ENCODE data around the gene SPRR2G.
"Not testable (repeated sequence)": the region's sequence is repeated elsewhere in the genome, so short reads cannot be mapped to it uniquely, and the experiment has no call there.

Gene SPRR2G

GRCh38 chr1:153150846-153151245 is at the start of gene SPRR2G:
Gene SPRR2G (minus strand): TSS chr1:153150890. CDS start chr1:153150110, 780 bp downstream.
- no peak for DNase-seq

GRCh38 chr1:153195216-153195615 is 44.5 kb upstream of the SPRR2G start:
- no peak for DNase-seq

DNA sequence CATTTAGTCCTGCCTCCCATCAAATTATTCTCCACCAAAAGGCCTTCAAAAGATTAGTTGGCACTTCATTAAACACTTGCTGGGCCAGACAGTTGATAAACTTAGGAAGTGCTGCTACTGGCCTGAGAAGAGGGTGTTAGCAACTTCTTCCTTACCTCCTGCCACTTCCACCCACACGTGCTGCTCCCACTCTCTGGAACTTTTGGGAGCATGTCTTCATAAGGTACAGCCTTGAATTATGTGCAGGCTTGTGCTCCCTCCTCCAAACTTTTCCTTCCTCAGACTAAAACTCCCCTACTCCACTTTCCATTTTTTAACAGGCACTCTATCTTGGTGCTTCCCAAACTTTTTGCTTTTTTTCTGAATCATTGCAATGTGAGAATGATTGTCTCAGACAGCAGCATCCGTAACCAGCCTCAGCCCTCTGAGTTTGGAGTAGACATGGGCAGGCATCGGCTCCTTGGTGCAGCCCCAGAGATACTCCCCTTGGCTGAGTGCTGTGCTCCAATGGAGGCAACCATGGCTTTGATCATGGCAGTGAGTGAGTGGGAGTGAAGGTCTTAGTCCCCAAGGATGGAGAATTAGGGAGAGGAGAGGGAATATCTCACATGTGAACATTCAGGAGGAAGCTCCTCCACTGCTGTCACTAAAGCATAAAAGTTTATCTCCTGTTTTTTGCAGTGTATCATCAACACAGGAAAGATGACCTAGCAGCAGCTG is 43.8 kb upstream of the SPRR2G start:
- DNase-seq: no peak

DNA sequence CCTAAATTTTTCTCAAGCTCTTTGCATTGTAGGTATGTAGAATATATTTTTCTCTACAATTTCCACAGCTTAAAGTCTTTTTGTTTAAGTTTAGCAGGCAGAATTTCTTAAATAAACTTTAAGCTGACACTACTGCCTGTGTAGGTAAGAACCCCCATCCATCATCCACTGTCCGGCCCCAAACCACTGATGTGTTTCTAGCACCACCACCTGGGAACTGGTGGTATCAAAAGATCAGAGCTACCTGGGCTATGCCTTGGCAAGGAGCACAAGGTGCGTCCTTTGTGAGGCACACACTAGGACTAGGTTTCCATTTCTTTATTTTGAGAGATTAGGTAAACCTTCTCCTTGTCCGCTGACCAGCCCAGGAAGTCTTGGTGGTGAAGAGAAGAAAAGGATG is 42.0 kb upstream of the SPRR2G start:
- DNase-seq: no peak

GRCh38 chr1:153190373-153190772 is 39.7 kb upstream of the SPRR2G start:
- DNase-seq: no peak

DNA sequence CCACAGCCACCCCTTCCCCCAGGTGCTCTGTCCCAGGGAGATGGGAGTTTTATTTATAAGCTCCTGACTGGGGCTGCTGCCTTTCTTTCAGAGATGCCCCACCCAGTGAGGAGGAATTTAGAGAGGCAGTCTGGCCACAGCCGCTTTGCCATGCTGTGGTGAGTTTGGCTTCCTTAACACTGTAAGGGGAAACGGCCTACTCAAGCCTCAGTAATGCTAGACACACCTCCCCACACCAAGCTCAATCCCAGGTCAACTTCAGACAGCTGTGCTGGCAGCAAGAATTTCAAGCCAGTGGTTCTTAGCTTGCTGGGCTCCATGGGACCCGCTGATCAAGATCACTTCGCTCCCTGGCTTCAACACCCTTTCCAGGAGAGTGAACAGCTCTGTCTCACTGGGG is 37.6 kb upstream of the SPRR2G start:
- DNase-seq: not testable (repeated sequence)

- no peak for DNase-seq
These were observed 29.9 kb upstream of the SPRR2G start for GRCh38 chr1:153180556-153180955.

- DNase-seq: no peak
These were observed 28.2 kb upstream of the SPRR2G start for GRCh38 chr1:153178922-153179321.

DNA sequence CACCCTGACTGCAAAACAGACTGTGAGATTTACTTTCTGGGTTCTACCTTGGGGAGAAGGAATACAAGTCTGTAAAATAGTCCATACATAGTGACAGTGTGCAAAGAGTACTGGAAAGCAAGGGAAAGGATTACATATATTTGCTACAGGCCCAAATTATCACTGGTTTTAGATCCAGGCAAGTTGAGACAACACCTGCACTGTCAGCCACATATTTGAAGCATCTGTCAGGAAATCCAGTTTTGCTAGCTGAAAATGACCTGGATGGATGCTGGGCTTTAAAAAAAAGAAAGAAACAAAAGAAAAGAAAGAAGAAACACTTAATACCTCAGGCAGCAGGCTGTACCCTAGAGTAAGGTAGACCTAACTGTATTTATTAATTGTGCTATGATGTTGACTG is 23.9 kb upstream of the SPRR2G start:
- no peak for DNase-seq

GRCh38 chr1:153168686-153169085 is 18.0 kb upstream of the SPRR2G start:
- no peak for DNase-seq

- no peak for DNase-seq
These were observed 4.9 kb upstream of the SPRR2G start for GRCh38 chr1:153155541-153155940.

- DNase-seq: no peak
These were observed 1.8 kb upstream of the SPRR2G start for GRCh38 chr1:153152481-153152880.

DNA sequence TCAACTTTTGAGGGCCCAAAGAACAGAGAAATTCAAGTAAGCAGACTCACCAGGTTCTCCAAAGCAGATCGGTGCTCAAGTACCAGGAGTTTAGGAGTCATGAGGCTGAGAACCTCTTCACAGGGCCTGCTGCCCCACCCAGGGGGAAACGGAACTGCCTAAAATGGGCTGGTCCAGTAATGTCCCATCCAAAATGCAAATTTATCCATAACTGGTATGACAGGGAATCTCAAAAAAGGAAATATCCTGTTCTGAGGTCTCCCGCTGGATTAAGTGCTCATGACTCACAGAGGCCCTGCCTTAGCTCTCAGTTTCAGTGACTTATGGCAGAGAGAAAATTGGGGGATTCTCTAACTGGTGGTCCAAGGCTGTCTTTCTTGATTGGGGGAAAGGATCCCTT is 9.3 kb downstream of the SPRR2G start:
- no peak for DNase-seq

GRCh38 chr1:153140484-153140883 is 10.2 kb downstream of the SPRR2G start:
- DNase-seq: no peak

DNA sequence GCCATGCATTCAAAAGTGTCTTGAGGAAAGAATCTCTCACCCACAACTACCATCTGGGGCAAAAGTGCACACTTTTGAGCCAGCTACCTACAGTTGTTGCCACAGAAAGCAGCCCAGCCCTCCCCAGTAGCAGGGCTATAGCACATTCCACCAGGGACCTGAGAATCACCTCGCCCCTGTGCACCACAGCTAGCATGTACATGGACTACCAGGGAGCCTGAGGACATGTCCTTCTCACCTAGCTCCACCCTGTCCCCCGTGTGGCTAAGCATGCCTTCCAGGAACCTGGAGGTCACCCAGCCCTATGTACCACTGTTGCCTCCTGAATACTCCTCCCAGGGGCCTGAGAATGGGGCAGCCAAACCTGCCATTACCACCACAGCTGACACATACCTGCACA is 16.9 kb downstream of the SPRR2G start:
- no peak for DNase-seq

- DNase-seq: no peak
These were observed 17.4 kb downstream of the SPRR2G start for GRCh38 chr1:153133267-153133666.

- DNase-seq: not testable (repeated sequence)
These were observed 22.0 kb downstream of the SPRR2G start for GRCh38 chr1:153128688-153129087.

DNA sequence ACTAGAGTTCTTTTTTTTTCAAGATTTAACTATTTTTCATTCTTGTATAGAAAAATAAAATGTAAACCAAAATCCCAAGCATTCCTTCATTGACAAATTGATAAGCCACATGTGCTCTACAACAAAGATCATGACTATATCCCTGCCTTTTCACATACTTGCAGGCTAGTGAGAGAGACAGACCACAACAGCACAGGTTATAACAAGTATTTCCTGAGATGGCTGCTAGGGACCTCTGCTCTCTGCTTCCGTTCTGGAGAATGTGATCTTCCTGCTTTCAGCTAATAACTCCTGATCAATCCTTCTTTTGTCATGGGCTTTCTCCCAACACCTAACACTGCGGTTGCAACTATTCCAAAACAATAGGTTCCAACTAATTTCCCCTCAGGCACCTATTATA is 23.4 kb downstream of the SPRR2G start:
- DNase-seq: no peak

DNA sequence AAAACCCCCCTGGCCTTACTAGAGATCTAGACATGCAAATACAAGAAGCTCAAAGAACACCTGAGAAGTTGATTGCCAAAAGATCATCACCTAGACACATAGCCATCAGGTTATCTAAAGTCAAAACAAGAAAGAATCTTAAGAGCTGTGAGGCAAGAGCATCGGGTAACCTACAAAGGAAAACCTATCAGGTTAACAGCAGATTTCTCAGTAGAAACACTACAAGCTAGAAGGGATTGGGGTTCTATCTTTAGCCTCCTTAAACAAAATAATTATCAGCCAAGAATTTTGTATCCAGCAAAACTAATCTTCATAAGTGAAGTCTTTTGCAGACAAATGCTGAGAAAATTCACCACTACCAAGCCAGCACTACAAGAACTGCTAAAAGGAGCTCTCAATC is 25.2 kb downstream of the SPRR2G start:
- no peak for DNase-seq

- not testable (repeated sequence) for DNase-seq
These were observed 26.9 kb downstream of the SPRR2G start for GRCh38 chr1:153123793-153124192.

DNA sequence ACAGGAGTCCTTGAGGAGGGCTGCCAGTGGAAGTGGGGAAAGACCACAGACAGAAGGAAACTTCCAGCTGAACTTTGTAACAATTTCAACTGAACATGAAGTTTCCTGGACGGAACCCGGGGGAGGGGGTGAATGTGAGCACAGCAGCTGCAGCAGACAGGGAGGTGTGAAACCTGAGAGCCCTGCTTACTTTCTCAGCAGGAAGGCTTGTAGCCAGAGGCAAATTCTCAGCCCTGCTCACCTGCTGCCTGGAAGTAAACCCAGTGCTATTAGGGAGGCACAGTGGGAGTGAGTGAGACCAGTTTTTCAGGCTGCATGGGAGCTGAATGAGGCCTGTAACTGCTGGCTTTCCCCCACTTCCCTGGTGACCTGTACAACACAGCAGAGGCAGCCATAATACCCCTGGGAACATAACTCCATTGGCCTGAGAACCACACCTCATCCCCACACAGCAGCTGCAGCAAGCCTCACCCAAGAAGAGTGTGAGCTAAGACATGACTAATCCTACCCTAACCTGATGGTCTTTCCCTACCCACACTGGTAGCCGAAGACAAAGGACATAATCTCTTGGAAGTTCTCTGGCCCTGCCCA is 27.8 kb downstream of the SPRR2G start:
- DNase-seq: no peak

GRCh38 chr1:153120945-153121344 is 29.7 kb downstream of the SPRR2G start:
- no peak for DNase-seq

DNA sequence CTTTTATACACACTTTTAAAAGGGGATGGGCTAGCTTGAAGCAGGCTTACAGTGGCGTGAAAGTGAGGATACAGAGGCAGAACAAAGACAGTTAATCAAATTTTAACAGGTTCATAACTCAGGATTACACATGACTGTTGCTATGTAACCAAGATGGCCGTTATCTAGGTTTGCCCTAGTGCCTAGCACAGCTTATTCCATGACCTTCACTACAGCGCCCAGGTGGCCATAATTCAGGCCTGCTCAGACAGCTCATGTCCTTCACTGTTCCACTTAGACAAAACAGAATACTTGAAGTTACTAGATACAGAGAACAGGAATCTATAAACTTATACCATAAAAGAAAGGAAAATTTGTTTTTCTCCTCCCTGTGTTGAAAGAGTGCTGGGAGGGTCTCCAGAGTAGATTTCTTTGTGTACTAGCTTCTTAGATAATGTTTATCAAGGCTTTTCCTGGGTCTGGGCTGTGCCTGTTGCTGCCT is 31.2 kb downstream of the SPRR2G start:
- no peak for DNase-seq

DNA sequence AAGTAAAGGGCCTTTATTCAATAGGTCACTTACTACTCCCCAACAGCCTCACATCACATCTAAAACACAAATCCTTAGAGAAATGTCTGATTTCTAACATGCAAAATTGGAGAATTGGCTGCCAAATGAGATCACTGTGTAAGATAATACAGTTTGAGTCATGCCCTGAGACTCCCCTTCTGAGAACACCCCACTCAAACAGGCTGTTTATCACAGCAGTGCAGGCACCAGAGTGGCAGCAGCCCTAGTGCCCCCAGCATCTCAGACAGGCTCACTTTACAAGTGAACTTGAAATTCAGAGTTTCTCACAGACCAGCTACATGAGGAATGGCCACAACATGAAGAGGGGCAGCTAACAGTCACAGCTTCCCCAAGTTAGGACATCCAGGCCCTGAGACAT is 35.4 kb downstream of the SPRR2G start:
- DNase-seq: not testable (repeated sequence)

DNA sequence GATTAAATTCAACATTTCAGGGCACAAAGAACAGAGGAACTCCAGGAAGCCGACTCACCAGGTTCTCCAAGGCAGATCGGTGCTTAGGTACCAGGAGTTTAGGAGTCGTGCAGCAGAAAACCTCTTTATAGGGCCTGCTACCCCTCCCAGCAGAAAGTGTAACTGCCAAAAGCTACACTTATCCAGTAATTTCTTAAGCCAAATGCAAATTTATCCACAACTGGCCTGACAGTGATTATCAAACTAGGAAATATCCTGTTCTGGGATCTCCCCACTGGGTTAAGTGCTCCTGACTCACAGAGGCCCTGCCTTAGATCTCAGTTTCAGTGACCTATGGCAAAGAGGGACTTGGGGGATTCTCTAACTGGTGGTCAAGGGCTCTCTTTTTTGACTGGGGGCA is 37.3 kb downstream of the SPRR2G start, which contains the start of gene SPRR2F:
SPRR2F (minus strand) TSS at position 101 of the 400 bp plus-strand sequence. CDS start 783 bp downstream, outside the sequence.
- no peak for DNase-seq

Data from activated CD8-positive, alpha-beta memory T cell treated with anti-CD3 and anti-CD28 coated beads, Interleukin-2, amount 50 U/mL, for 4 hours (primary cell).